T-helper 1 cell treated with Interleukin-12 subunit alpha and Interleukin-12 subunit beta and Interleukin-4 antibody, amounts not matched to agents 30 μg/mL and 1 μg/mL, for 36 hours (primary cell): ENCODE measurements around the gene DNAAF2.
"Not testable (repeated sequence)": the region's sequence is repeated elsewhere in the genome, so short reads cannot be mapped to it uniquely, and the experiment has no call there.

ENCODE experiments used
- H3K27ac Mint-ChIP-seq: one replicate; pipeline ENCODE4 v1.8.0; 2021; ENCODE audit warnings: mild to moderate bottlenecking, mixed read lengths
- H3K27me3 Mint-ChIP-seq: one replicate; pipeline ENCODE4 v1.8.0; 2021; ENCODE audit warnings: low read depth, mixed read lengths
- H3K36me3 Mint-ChIP-seq: one replicate; pipeline ENCODE4 v1.8.0; 2021; ENCODE audit warnings: low read depth, mixed read lengths
- H3K4me1 Mint-ChIP-seq: one replicate; pipeline ENCODE4 v1.8.0; 2021; ENCODE audit warnings: low read depth, mixed read lengths
- H3K4me3 Mint-ChIP-seq: one replicate; pipeline ENCODE4 v1.8.0; 2021; ENCODE audit warnings: mild to moderate bottlenecking, moderate library complexity, mixed read lengths
- H3K9me3 Mint-ChIP-seq: one replicate; pipeline ENCODE4 v1.8.0; 2021; ENCODE audit warnings: mixed read lengths

DNAAF2 gene, protein sequence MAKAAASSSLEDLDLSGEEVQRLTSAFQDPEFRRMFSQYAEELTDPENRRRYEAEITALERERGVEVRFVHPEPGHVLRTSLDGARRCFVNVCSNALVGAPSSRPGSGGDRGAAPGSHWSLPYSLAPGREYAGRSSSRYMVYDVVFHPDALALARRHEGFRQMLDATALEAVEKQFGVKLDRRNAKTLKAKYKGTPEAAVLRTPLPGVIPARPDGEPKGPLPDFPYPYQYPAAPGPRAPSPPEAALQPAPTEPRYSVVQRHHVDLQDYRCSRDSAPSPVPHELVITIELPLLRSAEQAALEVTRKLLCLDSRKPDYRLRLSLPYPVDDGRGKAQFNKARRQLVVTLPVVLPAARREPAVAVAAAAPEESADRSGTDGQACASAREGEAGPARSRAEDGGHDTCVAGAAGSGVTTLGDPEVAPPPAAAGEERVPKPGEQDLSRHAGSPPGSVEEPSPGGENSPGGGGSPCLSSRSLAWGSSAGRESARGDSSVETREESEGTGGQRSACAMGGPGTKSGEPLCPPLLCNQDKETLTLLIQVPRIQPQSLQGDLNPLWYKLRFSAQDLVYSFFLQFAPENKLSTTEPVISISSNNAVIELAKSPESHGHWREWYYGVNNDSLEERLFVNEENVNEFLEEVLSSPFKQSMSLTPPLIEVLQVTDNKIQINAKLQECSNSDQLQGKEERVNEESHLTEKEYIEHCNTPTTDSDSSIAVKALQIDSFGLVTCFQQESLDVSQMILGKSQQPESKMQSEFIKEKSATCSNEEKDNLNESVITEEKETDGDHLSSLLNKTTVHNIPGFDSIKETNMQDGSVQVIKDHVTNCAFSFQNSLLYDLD

DNA sequence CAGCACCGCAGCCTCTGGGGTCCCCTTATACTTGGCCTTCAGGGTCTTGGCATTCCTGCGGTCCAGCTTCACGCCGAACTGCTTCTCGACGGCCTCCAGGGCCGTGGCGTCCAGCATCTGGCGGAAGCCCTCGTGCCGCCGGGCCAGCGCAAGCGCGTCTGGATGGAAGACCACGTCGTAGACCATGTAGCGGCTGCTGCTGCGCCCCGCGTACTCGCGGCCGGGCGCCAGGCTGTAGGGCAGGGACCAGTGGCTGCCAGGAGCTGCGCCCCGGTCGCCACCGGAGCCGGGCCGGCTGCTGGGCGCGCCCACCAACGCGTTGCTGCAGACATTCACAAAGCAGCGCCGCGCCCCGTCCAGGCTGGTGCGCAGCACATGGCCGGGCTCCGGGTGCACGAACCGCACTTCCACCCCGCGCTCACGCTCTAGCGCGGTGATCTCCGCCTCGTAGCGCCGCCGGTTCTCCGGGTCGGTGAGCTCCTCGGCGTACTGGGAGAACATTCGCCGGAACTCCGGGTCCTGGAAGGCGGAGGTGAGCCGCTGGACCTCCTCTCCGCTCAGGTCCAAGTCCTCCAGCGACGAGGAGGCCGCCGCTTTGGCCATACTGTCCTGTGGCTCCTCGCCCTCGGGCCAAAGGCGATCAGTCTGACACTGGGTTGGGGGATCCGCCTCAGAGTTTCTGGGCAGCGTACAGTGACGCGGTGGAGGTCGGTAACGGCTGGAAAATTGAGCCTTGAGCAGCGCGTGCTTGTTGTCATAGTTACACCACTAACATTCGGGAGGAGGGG, at the start of gene DNAAF2:
DNAAF2 (minus strand) TSS at position 698 of the 788 bp plus-strand sequence; CDS start at position 603, 95 bp downstream.
- H3K27ac Mint-ChIP-seq, result peak within 1 kb of the TSS; percentile 97
- H3K4me1 Mint-ChIP-seq, result peaks cover 39% of the 10 kb centered on the region
- peaks cover 19% of the 10 kb centered on the region for H3K36me3 Mint-ChIP-seq
- H3K9me3 Mint-ChIP-seq, result no peaks in the 10 kb centered on the region
- H3K4me3 Mint-ChIP-seq, result peak within 1 kb of the TSS; percentile 96
- H3K27me3 Mint-ChIP-seq, result no peaks in the 10 kb centered on the region

DNA sequence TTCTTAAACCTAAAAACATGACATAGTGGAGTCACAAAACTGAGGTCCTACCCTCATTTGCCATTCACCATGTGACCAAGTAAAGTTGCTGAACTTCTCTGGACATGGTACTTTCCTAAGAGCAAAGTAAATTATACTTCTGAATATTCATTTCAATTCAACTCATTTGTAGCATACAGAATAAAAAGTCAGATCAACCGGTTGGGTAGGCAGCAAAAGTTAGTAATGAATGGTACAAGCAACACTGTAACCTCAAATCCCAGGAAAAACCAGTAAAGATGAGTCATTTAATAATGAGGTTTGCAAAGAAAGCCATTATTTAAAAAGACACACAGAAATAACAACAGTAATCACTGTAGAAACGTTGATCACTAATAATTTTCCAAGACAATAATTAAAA, 44.2 kb upstream of the DNAAF2 start:
- Mint-ChIP-seq H3K27me3 (no peaks in the 10 kb centered on the region), H3K9me3 (no peaks in the 10 kb centered on the region), H3K4me3 (no peak overlapping the region), H3K36me3 (peaks cover 26% of the 10 kb centered on the region), H3K27ac (peak overlapping the region; percentile 15), H3K4me1 (peaks cover 3% of the 10 kb centered on the region)

DNA sequence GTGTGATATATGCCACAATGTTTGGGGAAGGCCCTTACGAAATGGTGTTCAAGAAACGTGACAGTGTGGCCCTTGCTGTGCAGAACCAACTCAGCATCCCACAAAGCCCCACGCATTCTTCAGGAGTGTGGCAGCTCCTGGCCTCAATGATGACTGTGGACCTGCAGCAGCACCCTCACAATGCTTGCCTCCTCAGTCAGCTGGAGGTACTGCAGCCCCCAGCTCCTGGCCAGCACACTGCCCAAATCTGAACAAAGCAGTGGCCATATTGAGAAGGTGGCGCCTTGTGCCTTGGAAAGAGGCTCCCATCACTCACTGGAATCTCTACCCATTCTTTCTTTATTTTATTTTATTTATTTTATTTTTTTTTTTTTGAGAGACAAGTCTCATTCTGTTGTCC, 42.6 kb upstream of the DNAAF2 start:
- Mint-ChIP-seq H3K27ac (no peak overlapping the region), H3K4me3 (no peak overlapping the region), H3K9me3 (no peaks in the 10 kb centered on the region), H3K4me1 (peaks cover 3% of the 10 kb centered on the region), H3K27me3 (no peaks in the 10 kb centered on the region), H3K36me3 (peaks cover 36% of the 10 kb centered on the region)

DNA sequence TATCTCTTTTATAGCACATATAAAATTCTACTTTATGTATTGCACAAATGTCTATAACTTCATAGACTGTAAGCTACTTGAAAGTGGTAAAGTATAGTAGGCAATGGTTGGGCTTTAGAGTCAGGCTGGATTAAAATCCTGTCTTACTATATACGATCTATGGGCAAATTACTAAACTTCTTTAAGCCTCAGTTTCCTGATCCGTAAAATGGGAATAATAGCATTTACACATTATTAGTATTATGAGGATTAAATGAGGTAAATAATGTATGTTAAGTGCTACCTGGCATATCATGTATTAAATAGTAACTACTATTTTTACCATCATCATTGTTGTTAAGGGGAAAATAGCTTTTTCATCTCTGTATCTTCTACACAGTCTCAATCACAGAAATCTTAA, 38.5 kb upstream of the DNAAF2 start:
- no peaks in the 10 kb centered on the region for H3K4me1 Mint-ChIP-seq
- no peak overlapping the region for H3K4me3 Mint-ChIP-seq
- H3K27me3 Mint-ChIP-seq, result no peaks in the 10 kb centered on the region
- H3K36me3 Mint-ChIP-seq, result peaks cover 21% of the 10 kb centered on the region
- no peaks in the 10 kb centered on the region for H3K9me3 Mint-ChIP-seq
- H3K27ac Mint-ChIP-seq, result no peak overlapping the region

DNA sequence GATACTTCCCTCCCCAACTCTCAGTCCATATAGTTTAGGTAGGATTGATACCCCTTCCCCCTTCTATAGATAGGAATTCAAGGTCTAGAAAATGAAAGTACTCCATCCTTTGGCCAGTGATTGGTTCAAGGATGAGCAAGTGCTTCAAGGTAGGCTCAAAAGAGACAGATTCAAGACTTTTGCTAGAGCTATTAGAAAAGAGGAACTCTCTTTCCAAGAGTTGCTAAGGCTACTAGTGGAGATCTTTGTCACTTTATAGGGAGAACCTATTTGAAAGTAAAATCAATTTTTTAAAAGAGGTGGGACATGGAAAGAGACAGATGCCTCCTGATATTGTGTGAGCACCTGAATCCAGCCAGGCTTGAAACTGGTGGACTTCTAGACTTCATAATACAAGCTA, 35.4 kb upstream of the DNAAF2 start:
- Mint-ChIP-seq H3K27ac (no peak overlapping the region), H3K36me3 (peaks cover 21% of the 10 kb centered on the region), H3K9me3 (no peaks in the 10 kb centered on the region), H3K4me1 (no peaks in the 10 kb centered on the region), H3K4me3 (no peak overlapping the region), H3K27me3 (no peaks in the 10 kb centered on the region)

DNA sequence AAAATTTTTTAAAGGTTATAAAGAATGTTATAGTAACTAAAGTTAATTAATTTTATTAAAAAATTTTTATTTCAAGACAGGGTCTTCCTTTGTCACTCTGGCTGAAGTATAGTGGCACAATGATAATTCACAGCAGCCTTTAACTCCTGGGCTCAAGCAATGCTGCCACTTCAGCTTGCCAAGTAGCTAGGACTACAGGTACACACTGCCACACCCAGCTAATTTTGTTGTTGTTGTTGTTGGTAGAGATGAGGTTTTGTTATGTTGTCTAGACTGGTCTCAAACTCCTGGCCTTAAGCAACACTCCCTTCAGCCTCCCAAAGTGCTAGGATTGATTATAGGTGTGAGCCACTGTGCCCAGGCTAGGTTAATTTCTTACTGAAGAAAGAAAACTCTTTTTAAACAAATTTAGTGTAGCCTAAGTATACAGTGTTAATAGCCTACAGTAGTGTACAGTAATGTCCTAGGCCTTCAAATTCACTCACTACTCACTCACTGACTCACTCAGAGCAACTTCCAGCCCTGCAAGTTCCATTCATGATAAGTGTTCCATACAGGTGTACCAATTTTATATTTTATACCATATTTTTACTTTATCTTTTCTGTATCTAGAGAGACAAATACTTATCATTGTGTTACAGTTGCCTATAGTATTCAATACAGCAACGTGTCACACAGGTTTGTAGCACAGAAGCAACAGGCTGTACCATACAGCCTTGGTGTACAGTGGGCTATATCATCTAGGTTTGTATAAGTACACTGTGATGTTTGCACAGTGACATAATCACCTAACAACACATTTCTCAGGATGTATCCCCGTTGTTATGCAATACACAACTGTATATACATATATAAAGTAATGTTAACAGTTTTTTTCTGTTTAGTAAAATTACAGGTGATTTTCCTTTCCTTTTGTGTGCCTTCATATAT, 24.7 kb upstream of the DNAAF2 start:
- Mint-ChIP-seq H3K27ac (no peak overlapping the region), H3K27me3 (no peaks in the 10 kb centered on the region), H3K4me1 (no peaks in the 10 kb centered on the region), H3K36me3 (peaks cover 8% of the 10 kb centered on the region), H3K4me3 (no peak overlapping the region), H3K9me3 (no peaks in the 10 kb centered on the region)

DNA sequence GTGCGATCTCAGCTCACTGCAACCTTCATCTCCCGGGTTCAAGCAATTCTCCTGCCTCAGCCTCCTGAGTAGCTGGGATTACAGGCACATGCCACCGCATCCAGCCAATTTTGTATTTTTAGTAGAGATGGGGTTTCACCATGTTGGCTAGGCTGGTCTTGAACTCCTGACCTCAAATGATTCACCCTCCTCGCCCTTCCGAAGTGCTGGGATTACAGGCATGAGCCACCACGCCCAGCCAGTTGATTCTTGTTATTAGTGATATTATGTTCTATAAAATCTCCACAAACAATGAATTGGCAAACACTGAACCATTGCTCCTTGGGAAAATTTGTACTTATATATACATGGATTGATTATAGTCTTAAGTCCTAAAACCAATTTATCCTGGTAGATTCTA, 22.5 kb upstream of the DNAAF2 start:
- not testable (repeated sequence) for H3K9me3 Mint-ChIP-seq, H3K27ac Mint-ChIP-seq, H3K36me3 Mint-ChIP-seq, H3K27me3 Mint-ChIP-seq, H3K4me1 Mint-ChIP-seq, H3K4me3 Mint-ChIP-seq

DNA sequence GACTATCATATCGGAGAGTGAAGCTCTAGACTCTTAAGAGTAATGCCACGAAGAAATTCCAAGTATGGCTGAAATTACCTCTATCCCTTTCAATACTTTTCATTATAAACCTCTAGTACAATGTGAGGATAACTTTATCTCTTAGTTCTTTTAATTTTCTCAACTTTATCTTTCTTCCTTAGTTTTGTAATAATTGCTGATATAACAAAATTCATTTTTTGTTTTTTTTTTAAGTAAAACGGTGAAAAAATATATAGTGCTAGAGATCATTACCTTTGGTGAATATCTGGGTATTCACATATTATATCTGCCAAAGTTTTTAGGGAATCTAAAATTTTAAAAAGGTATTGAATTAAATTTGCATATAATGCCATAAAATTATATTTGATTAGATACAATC, 19.5 kb upstream of the DNAAF2 start:
- no peaks in the 10 kb centered on the region for H3K9me3 Mint-ChIP-seq
- peaks cover 5% of the 10 kb centered on the region for H3K36me3 Mint-ChIP-seq
- H3K4me3 Mint-ChIP-seq, result no peak overlapping the region
- no peaks in the 10 kb centered on the region for H3K4me1 Mint-ChIP-seq
- no peaks in the 10 kb centered on the region for H3K27me3 Mint-ChIP-seq
- no peak overlapping the region for H3K27ac Mint-ChIP-seq

DNA sequence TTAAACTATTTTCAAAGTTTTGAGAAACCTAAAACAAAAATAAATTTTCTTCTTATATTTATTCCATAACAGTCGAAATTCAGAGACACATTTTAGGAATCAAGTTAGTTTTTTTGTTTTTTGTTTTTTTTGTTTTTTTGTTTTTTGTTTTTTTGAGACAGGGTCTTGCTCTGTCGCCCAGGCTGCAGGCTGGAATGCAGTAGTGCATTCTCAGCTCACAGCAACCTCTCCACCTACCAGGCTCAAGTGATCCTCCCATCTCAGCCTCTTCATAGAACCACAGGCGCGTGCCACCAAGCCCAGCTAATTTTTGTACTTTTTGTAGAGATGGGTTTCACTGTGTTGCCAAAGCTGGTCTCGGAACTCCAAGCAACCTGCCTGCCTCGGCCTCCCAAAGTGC, 18.5 kb upstream of the DNAAF2 start:
- no peak overlapping the region for H3K27ac Mint-ChIP-seq
- H3K4me3 Mint-ChIP-seq, result no peak overlapping the region
- H3K9me3 Mint-ChIP-seq, result no peaks in the 10 kb centered on the region
- peaks cover 5% of the 10 kb centered on the region for H3K36me3 Mint-ChIP-seq
- H3K4me1 Mint-ChIP-seq, result no peaks in the 10 kb centered on the region
- H3K27me3 Mint-ChIP-seq, result no peaks in the 10 kb centered on the region

DNA sequence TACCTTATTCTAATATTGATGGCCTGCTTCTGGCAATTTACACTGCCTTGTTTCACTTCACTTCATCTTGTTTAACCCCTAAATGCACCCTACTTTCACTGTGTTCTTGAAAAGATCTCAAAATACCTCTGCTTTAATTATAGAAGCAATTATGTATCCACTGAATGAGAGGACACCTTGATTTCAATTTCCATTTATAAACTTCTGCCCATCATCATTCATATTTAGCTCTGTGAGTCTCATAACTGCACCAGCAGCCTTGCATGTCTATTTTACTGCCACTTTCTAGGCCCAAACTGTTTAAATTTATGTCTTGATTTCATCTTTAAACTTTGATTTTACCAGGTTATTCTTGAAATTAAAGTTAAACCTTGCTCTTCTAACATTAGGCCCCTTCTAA, 7.1 kb upstream of the DNAAF2 start:
- Mint-ChIP-seq H3K9me3 (no peaks in the 10 kb centered on the region), H3K4me1 (peaks cover 28% of the 10 kb centered on the region), H3K27ac (peak overlapping the region; percentile 9), H3K27me3 (no peaks in the 10 kb centered on the region), H3K4me3 (no peak overlapping the region), H3K36me3 (peaks cover 24% of the 10 kb centered on the region)

DNA sequence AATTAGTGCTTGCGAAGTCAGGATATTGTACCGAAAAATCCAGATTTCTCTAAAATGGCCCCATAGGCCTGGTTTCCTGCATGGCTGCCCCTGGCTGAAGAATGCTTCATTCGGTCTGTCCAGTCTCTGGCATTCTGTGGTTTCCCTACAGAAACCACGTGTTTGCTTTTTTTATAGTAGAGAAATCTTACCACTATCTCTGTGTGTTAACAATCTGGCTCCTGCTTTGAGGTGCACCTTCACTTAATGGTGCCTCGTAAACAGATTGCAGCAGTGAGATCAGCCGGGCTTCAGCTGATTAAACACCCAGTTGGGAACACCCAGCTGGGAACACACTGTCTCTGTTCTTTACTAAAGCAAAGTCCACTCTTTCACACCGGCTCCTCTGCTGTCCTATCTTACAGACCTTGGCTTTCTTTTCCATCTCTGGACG, 6.7 kb upstream of the DNAAF2 start:
- Mint-ChIP-seq H3K27me3 (no peaks in the 10 kb centered on the region), H3K9me3 (no peaks in the 10 kb centered on the region), H3K4me1 (peaks cover 32% of the 10 kb centered on the region), H3K4me3 (no peak overlapping the region), H3K36me3 (peaks cover 23% of the 10 kb centered on the region), H3K27ac (no peak overlapping the region)

DNA sequence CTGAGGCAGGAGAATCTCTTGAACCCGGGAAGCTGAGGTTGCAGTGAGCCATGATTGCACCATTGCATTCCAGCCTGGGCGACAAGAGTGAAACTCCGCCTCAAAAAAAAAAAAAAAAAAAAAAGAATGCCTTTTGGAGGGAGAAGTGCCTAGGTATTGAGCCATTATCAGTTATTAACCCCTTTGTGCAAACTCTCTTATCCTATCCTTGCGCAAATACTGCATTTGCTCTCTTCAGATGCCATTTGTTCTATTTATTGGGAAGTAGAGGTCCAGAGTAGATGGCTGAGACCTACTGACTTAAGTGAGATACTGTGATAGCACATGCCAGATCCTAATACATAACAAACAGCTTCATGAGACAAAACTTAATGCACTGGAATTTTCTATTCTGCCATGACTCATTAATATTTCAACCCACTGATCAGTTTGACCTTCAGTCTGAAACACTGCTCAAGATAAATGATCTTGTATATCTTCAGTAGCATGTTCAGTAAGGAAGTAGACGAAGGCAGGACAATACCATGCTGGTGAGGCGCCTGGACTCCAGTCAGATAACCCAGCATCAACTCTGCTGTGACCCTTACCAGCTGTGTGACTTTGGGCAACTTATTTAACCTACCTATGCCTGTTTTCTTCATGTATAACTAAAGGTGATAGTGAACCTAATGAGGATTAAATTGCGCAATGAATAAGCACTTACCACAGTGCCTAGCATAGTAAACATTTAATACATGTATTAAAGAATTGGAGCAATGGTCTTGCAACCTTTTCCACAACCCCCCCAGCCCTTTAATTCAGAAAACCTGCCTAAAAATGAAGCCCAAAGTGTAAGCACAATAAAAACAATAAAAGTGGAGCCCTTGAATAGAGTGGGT, 5.7 kb upstream of the DNAAF2 start:
- H3K27ac Mint-ChIP-seq, result no peak overlapping the region
- H3K9me3 Mint-ChIP-seq, result no peaks in the 10 kb centered on the region
- peaks cover 34% of the 10 kb centered on the region for H3K4me1 Mint-ChIP-seq
- H3K36me3 Mint-ChIP-seq, result peaks cover 24% of the 10 kb centered on the region
- no peak overlapping the region for H3K4me3 Mint-ChIP-seq
- H3K27me3 Mint-ChIP-seq, result no peaks in the 10 kb centered on the region

DNA sequence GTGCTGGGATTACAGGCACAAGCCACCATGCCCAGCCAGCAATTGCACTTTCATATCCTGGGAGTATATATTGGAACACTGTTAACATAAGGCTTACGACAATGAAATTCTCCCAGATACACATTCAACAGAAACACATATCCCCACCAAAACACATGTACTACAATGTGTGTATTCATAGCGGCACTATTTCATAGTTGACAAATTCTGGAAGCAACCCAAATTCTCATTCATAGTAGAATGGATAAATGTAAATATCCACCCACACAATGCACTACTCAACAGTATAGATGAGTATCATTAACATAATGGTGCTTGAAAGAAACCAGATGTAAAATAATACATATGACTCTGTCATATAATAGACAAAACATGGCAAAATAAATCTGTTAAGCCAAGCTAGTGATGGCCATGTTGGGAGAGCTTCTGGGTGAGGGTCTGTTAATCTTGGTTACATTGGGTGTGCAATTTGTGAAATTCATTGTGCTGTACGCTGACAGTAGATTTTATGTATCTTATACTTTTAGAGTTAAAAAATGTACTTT, 2.6 kb upstream of the DNAAF2 start:
- peaks cover 26% of the 10 kb centered on the region for H3K36me3 Mint-ChIP-seq
- H3K4me1 Mint-ChIP-seq, result peaks cover 35% of the 10 kb centered on the region
- no peak overlapping the region for H3K27ac Mint-ChIP-seq
- H3K27me3 Mint-ChIP-seq, result no peaks in the 10 kb centered on the region
- H3K4me3 Mint-ChIP-seq, result peak overlapping the region; percentile 6
- H3K9me3 Mint-ChIP-seq, result no peaks in the 10 kb centered on the region
